ENCODE measurements around the gene CADPS2. TPM values are rescaled to one million over a fixed set of nuclear protein-coding genes. Genes with fewer than 3 reads are reported as not detected.

Gene CADPS2
- total RNA-seq, 2 donors from 2014 or later = 4.3 to 11.7 TPM

DNA sequence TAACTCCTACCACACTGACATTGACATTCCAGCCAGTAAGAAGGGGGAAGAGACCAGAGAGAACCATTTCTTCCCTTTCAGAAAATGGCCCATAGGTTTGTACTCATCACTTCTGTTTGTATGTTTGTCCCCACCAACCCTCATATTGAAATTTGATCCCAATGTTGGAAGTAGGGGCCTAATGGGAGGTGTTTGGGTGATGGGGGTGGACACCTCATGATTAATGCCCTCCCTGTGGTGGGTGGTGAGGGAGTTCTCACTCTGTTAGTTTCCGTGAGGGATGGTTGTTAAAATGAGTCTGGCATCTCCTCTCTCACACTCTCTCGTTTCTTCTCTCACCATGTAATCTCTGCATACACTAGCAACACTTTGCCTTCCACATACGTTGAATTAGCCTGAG, 21.4 kb downstream of the CADPS2 start:
- DNase-seq = no peak
- H3K4me1 Mint-ChIP-seq = peaks cover 2% of the 10 kb centered on the region
- H3K4me3 ChIP-seq (ENCODE audit: low read length) = no peak overlapping the region

DNA sequence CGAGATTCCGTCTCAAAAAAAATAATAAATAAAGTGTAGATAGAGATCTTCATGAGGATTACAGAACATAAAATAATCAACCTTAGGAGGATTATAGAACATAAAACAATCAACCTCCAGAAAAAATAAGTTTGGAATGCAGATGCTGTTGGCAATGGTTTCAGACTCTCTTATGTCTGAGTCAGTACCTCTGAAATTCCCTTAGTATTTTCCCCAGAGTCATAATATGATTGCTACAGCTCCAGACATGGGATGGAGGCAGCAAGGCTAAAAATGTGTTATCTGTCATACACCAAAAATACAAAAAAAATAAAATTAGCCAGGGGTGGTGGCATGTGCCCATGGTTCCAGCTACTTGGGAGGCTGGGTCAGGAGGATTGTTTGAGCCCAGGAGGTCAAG, 22.2 kb downstream of the CADPS2 start:
- Mint-ChIP-seq H3K27ac (no peak overlapping the region), H3K9me3 (peaks cover 7% of the 10 kb centered on the region), H3K4me1 (peaks cover 2% of the 10 kb centered on the region), H3K27me3 (ENCODE audit: insufficient read depth) (no peaks in the 10 kb centered on the region), H3K36me3 (ENCODE audit: low read depth) (peaks cover 4% of the 10 kb centered on the region), H3K4me3 (no peak overlapping the region)
- no peak overlapping the region for H3K27ac ChIP-seq (ENCODE audit: low read depth, low read length)
- WGBS, 2 experiments (ENCODE audit: insufficient coverage in 1 of 2, insufficient read length in 1 of 2) = 100% methylated on average over 2 of the region's 2 CpGs; no CpG with 5 or more reads in 1 of the 2 experiments
- H3K36me3 ChIP-seq (ENCODE audit: control insufficient read depth, insufficient read depth, low read length) = no peaks in the 10 kb centered on the region
- no peak overlapping the region for H3K9ac ChIP-seq (ENCODE audit: extremely low read depth, low read length, poor library complexity, severe bottlenecking)
- TF ChIP-seq, protein P1, sequence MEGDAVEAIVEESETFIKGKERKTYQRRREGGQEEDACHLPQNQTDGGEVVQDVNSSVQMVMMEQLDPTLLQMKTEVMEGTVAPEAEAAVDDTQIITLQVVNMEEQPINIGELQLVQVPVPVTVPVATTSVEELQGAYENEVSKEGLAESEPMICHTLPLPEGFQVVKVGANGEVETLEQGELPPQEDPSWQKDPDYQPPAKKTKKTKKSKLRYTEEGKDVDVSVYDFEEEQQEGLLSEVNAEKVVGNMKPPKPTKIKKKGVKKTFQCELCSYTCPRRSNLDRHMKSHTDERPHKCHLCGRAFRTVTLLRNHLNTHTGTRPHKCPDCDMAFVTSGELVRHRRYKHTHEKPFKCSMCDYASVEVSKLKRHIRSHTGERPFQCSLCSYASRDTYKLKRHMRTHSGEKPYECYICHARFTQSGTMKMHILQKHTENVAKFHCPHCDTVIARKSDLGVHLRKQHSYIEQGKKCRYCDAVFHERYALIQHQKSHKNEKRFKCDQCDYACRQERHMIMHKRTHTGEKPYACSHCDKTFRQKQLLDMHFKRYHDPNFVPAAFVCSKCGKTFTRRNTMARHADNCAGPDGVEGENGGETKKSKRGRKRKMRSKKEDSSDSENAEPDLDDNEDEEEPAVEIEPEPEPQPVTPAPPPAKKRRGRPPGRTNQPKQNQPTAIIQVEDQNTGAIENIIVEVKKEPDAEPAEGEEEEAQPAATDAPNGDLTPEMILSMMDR (conservative IDR thresholded peaks at IDR 0.05) = no peak
- no peak overlapping the region for H3K4me3 ChIP-seq (ENCODE audit: low read length)
- H3K9me3 ChIP-seq (ENCODE audit: control insufficient read depth, low read length) = peaks cover 5% of the 10 kb centered on the region
- H3K4me1 ChIP-seq (ENCODE audit: control insufficient read depth, insufficient read depth, low read length) = no peaks in the 10 kb centered on the region
- no peak for DNase-seq
- no peaks in the 10 kb centered on the region for H3K27me3 ChIP-seq (ENCODE audit: control insufficient read depth, insufficient read depth, low read length, poor library complexity, severe bottlenecking)

More for the DNA sequence above, 21.4 kb downstream of the CADPS2 start:
- H3K27ac ChIP-seq (ENCODE audit: low read depth, low read length) = no peak overlapping the region
- no peaks in the 10 kb centered on the region for H3K27me3 ChIP-seq (ENCODE audit: control insufficient read depth, insufficient read depth, low read length, poor library complexity, severe bottlenecking)
- Mint-ChIP-seq H3K4me3 (no peak overlapping the region), H3K27me3 (ENCODE audit: insufficient read depth) (no peaks in the 10 kb centered on the region), H3K36me3 (ENCODE audit: low read depth) (peaks cover 4% of the 10 kb centered on the region), H3K9me3 (peaks cover 13% of the 10 kb centered on the region), H3K27ac (no peak overlapping the region)
- WGBS, 2 experiments (ENCODE audit: insufficient coverage in 1 of 2, insufficient read length in 1 of 2) = 70 to 82% methylated on average over 2 of the region's 3 CpGs
- no peaks in the 10 kb centered on the region for H3K4me1 ChIP-seq (ENCODE audit: control insufficient read depth, insufficient read depth, low read length)
- no peaks in the 10 kb centered on the region for H3K36me3 ChIP-seq (ENCODE audit: control insufficient read depth, insufficient read depth, low read length)
- TF ChIP-seq, protein P1 (conservative IDR thresholded peaks at IDR 0.05) = no peak
- no peak overlapping the region for H3K9ac ChIP-seq (ENCODE audit: extremely low read depth, low read length, poor library complexity, severe bottlenecking)
- peaks cover 13% of the 10 kb centered on the region for H3K9me3 ChIP-seq (ENCODE audit: control insufficient read depth, low read length)

DNA sequence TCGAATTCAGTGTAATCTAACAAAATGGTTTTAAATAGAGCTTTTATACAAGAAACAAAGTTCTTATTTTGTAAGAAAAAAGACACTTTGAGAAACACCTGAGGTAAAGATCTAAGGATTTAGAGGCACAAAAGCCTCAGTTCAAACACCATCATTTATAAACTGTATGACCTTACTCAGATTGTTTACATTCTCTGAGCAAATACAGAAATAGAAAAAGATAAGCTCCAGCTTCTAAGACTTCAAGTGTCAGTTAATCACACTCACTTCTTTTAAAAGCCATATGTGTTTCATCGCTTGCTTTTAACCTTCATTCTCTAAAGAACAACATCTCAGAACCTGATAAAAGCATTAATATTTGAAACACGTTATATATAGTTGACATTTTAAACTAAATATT, 27.9 kb downstream of the CADPS2 start:
- Mint-ChIP-seq H3K27ac (no peak overlapping the region), H3K9me3 (no peaks in the 10 kb centered on the region), H3K27me3 (ENCODE audit: insufficient read depth) (no peaks in the 10 kb centered on the region), H3K4me3 (no peak overlapping the region), H3K36me3 (ENCODE audit: low read depth) (no peaks in the 10 kb centered on the region), H3K4me1 (peaks cover 5% of the 10 kb centered on the region)
- H3K27me3 ChIP-seq (ENCODE audit: control insufficient read depth, insufficient read depth, low read length, poor library complexity, severe bottlenecking) = no peaks in the 10 kb centered on the region
- H3K4me3 ChIP-seq (ENCODE audit: low read length) = no peak overlapping the region
- no peaks in the 10 kb centered on the region for H3K4me1 ChIP-seq (ENCODE audit: control insufficient read depth, insufficient read depth, low read length)
- no peaks in the 10 kb centered on the region for H3K9me3 ChIP-seq (ENCODE audit: control insufficient read depth, low read length)
- DNase-seq = no peak
- H3K9ac ChIP-seq (ENCODE audit: extremely low read depth, low read length, poor library complexity, severe bottlenecking) = no peak overlapping the region
- WGBS, 2 experiments (ENCODE audit: insufficient coverage in 1 of 2, insufficient read length in 1 of 2) = 97% methylated on average over 2 of the region's 3 CpGs; no CpG with 5 or more reads in 1 of the 2 experiments
- TF ChIP-seq, protein P1 (conservative IDR thresholded peaks at IDR 0.05) = no peak
- no peak overlapping the region for H3K27ac ChIP-seq (ENCODE audit: low read depth, low read length)
- no peaks in the 10 kb centered on the region for H3K36me3 ChIP-seq (ENCODE audit: control insufficient read depth, insufficient read depth, low read length)
